Measurements from ENCODE around the gene SOX21.

- TF ChIP-seq CTCF (IDR thresholded peaks at IDR 0.05; ENCODE audit: poor library complexity, severe bottlenecking) (no peak), EZH2 (IDR thresholded peaks at IDR 0.05; ENCODE audit: borderline replicate concordance, insufficient read depth, low read length, poor library complexity, severe bottlenecking) (no peak), RAD21 (conservative IDR thresholded peaks at IDR 0.05) (no peak), EP300 (conservative IDR thresholded peaks at IDR 0.05; ENCODE audit: poor library complexity, severe bottlenecking) (no peak), POLR2AphosphoS5 (IDR thresholded peaks at IDR 0.05) (no peak), TAF1 (IDR thresholded peaks at IDR 0.05; ENCODE audit: low read depth) (no peak), REST (IDR thresholded peaks at IDR 0.05; ENCODE audit: borderline replicate concordance) (no peak)
These were observed 46.2 kb upstream of the SOX21 start for GRCh38 chr13:94758436-94758960.
